ENCODE measurements around the gene CACNA1D.

Gene CACNA1D

DNA sequence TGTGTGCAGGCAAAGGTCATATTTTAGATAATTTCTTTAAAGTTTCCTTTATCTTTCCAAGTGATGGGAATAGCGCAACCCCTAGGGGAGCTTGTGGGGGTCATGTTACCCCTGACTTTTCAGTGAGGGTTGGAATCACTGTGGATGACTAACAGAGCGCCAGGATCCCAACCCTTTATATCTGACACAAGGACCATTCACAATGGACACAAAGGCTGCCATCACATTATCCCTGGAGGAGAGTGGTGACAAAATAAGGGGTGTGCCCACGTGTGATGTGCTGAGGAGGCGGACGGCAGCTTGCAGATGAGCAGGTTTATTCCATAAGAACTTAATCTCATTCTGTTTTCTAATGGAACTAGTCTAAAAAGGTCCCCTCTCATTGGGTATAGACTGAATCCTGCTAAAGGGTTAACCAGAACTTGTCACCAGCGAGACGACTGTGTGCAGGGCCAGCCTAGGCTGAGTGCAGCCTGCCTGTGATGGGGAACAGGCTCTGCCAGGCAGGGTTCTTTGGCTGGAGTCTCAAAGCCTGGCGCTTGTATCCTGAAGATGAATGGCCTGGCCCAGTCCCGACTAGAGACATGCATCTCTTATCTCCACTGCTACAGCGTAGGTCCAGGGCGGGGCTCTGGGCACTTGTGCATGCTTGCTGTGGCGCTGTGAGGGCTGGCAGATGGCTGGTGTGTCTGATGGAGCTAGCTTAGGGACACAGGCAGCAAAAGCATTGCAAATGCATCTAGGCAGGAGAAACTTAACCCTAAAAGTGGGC is 301.6 kb downstream of the CACNA1D start:
- DNase-seq, result no peak

DNA sequence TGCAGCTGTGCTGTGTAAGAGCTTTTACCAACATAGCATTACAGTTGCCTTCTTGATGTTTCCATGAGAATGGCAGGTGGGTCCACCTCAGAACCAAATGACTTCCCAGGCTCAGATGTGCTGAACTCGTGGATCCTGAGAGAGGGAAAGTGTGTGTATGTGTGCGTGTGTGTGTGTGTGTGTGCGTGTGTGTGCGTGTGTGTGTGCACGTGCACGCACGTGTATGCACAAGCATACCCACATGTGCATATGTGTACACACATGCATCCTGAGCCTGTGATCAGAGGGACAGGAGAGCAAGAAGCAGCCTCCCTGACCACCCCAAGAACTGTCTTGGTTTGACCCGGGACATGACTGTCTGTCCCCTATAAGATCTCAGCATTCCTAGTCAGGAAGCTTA is 303.7 kb downstream of the CACNA1D start:
- DNase-seq, result no peak

DNA sequence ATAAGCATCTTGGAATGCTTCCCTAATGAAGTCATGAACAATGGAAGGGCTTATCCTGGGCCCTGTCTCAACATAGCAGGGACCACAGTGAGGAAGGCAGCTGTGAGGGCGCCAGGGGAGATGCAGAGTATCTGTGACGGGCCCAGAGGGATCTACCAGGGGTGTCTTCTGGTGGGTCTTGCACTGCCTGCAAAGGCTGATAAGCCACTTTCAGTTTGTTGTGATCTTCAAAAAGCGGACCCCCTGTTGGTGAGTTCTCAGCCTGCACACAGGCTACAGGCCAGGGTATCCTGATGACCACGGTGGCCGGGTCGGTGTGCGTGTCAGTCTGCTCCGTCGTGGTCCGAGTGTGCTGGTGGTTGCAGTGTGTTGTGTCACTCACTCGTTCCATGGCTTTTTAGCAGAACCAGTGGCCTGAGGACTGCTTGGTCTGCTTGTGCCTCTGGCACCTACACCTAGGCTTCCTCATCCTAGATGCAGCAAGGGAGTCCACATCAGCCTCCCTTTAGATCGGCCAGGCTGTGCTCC is 305.0 kb downstream of the CACNA1D start:
- DNase-seq, result no peak

- no peak for DNase-seq
Observed at GRCh38 chr3:53800041-53800906, 305.9 kb downstream of the CACNA1D start.

DNA sequence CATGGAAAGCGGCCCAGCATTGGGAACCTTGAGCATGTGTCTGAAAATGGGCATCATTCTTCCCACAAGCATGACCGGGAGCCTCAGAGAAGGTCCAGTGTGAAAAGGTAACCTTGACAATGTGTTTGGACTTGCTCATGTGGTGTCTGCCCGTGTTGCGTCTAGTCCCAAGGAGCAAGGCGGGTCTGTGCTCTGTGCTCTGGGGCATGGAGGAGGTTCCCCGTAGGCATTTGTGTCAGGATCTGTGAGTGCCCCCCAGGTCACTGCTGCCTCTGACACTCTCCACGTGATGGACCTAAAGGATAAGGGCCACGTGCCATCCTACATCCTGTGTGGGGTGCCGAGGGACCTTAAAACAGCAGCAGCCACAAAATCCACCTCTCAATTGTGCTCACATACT is 306.9 kb downstream of the CACNA1D start:
- no peak for DNase-seq

DNA sequence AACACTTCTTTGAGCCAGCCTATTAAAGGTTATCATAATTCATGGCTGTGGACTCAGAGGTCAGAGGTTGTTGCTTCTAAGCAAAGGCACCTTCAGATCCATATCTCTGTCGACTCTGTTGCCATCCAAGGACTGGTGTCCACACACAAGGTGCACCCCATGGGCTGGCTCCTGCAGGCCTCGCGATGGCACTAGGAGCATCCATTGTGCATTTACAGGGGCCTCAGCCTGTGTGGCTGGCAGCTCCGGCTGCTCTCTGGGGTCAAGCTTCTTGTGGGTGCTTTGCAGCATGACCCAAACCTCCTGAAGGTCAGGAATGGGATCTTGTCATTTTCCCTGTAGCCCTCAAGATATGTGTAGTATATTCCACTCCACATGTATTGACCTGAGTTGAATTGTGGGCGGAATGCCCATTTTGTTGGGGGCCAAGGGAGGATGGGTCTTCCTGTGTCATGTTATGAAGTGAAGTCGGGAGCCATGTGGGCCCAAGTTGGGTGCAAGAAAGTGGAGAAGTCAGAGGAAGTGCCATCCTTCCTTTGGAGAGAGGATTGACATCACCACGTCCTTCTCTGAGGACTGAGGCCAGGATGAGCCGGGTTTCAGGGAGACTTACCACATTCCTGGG is 308.0 kb downstream of the CACNA1D start:
- no peak for DNase-seq

DNA sequence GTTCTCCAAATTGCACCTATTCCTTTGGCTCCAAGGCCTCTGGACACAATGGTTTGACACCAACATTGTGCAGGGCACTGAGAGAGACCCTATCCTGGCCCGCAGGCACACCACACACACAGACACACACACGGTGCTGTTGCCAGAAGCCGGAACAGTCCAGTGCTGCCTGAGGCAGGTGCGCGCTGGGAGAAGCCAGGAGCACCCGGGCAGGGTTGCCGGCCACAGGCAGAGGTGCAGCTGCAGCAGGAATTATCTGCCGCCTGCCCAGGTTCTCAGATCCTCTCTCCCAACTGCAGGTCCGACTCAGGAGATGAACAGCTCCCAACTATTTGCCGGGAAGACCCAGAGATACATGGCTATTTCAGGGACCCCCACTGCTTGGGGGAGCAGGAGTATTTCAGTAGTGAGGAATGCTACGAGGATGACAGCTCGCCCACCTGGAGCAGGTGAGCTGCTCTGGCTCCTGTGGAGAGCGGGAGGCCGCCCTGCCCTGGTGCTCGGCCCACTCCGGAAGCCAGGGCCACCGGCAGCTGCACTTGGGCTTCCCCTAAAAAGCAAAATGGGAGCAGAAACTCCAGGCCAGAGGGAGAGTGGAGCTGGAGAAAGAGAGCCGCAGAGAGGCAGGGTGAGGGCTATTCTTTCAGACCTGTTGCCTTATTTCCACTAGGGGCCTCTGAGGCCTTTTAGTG is 308.9 kb downstream of the CACNA1D start:
- DNase-seq, result no peak

DNA sequence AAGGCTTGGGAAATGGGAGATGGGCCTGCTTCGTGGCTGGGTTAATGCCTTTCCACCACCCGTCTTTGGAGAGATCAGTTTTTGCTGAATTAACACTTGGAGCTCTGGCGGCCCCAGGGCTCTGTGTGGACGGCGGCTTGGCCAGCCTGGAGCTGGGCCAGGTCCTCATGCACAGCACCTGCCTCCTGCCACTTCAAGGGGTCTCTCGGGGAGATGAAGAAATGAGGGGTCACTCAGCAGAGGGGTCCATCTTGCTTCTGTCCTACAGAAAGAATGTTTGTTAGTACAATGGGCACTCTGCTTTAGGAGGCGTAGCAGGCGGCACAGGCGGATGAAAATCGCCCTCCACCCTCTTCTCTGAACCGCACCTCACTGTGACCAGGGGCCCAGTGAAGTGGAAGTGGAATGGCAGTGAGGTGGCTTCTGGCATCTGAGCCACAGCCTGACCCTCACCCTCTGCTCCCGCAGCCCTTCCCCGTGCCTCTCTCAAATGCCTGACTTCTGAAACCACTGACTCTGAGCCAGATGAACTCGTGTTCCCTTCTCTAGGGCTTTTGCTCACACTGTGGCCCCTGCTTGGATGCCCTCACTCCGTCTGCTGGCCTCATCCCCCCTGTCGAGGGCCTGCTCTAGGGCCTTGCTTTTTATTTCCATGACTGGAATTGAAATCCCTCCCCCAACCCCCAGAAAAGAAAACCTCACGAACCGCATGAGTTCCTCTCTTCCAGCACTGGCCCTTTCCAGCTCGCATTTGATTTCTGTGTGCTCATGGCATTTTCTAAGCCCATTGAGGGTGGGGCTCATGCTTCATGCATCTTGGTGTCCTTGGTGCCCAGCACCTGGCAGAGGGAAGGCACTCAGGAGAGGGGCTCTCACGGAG is 309.6 kb downstream of the CACNA1D start:
- no peak for DNase-seq

- no peak for DNase-seq
Observed at GRCh38 chr3:53804697-53805462, 310.5 kb downstream of the CACNA1D start.

DNA sequence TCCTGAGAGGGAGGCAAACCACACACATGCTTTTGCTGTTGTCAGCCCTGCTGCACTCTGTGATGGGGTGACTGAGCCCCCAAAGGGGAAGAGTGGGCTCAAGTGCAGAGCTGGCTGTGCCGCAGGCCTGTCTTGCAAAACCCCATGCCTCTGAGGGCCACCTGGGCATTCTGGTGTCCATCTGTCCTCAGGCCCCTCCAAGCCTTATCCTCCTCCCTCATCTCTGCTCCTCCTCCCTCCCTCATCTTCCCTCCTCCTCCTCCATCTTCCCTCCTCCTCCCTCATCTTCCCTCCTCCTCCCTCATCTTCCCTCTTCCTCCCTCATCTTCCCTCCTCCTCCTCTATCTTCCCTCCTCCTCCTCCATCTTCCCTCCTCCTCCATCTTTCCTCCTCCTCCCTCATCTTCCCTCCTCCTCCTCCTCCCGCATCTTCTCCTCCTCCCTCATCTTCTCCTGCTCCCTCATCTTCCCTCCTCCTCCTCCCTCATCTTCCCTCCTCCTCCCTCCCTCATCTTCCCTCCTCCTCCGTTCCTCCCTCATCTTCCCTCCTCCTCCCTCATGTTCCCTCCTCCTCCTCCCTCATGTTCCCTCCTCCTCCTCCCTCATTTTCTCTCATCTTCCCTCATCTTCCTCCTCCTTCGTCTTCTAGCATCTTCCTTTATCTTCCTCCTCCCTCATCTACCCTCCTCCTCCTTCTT is 311.2 kb downstream of the CACNA1D start:
- no peak for DNase-seq

GRCh38 chr3:53806182-53807116 is 312.0 kb downstream of the CACNA1D start:
- DNase-seq, result no peak

DNA sequence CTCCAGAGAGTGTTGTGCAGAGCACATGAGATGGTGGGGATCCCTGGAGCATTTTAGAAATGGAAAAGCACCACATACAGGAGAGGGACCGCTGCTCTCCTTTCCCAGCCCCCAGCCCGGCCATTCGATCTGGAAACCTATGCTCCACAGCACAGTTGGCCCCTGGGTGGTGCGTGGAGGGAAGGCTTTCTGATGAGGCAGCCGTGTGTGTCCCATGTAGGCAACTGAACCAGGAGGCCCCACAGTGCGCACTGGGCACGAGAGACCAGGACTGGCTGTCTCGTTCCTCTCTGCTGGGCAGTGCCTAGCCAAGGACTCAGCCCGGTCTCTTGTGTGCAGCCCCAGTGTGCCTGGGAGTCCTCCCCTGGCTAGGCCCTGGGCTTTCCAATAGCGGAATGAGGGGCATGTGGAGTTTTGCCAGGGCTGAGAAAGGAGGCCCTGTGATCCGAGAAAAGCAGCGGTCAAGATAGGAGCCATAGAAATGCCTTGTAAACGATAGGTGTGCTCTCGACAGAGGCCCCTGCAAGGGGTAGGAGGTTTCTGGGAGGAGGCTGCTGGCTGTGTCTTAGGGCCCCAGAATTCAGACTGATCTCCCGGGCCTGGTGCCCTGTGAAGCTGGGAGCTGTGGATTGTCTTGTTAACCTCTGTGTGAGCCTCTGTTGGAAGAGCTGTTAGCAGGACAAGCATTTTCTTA is 312.9 kb downstream of the CACNA1D start:
- DNase-seq, result no peak

DNA sequence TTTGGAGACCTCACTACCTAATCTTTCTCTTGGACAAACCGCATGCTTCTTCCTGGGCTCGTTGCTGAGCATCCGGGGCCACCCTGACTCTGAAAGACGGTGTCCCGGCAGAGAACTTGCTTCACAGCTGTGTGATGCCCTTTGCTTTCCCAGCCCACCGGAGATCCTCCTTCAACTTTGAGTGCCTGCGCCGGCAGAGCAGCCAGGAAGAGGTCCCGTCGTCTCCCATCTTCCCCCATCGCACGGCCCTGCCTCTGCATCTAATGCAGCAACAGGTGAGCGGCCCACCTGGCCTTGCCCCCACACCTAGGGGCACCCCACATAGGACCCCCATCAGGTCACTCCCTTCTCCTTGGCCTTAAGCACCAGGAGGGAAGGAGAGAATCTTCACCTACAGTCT is 314.1 kb downstream of the CACNA1D start:
- DNase-seq, result no peak

DNA sequence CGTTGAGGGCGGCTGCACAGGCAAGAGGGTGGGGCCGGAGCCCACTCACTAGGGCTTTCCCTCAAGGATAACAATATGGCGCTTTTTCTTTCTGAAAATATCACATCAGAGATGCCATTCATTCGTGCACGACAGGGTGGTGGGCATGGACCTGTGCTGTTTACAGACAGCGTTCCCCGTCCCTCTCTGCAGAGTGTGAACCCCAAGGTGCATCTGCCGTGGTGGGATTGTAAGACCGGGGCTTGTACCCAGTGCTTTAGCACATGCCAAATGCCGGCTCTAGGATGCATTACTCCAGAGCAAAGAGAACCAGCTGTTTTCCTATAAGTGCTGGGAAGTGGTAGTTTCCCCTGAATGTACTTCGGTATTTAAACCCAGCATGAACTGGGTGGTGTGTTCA is 314.9 kb downstream of the CACNA1D start:
- no peak for DNase-seq

DNA sequence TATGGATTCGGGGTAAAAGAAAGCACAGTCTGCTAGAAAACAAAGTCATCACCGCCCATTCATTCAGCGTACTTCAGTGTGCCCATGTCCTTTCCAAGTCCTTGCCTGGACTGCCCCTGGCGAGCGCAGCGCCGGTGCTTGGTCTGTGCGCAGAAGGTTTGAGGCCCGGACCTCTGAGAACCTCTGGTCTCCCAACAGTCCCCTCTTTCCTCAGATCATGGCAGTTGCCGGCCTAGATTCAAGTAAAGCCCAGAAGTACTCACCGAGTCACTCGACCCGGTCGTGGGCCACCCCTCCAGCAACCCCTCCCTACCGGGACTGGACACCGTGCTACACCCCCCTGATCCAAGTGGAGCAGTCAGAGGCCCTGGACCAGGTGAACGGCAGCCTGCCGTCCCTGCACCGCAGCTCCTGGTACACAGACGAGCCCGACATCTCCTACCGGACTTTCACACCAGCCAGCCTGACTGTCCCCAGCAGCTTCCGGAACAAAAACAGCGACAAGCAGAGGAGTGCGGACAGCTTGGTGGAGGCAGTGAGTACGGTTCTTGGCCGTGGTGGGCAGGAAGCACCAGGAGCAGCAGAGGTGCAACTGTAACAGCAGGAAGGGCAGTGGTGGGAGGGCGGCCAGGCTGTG is 315.5 kb downstream of the CACNA1D start:
- no peak for DNase-seq

- DNase-seq, result no peak
Observed at GRCh38 chr3:53811143-53811927, 316.9 kb downstream of the CACNA1D start.

DNA sequence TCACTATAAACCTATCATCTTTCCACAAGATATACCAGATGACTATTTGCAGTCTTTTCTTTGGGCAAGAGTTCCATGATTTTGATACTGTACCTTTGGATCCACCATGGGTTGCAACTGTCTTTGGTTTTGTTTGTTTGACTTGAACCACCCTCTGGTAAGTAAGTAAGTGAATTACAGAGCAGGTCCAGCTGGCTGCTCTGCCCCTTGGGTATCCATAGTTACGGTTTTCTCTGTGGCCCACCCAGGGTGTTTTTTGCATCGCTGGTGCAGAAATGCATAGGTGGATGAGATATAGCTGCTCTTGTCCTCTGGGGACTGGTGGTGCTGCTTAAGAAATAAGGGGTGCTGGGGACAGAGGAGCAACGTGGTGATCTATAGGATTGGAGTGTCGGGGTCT is 318.0 kb downstream of the CACNA1D start:
- DNase-seq, result no peak
